Measurements from ENCODE around the gene PDSS2. TPM values are rescaled to one million over a fixed set of nuclear protein-coding genes. Genes with fewer than 3 reads are reported as not detected.

Gene PDSS2
- total and polyA plus RNA-seq, 2 of the 8 experiments (the other 6 are each of a cell fraction or from before 2014, with no cell fraction given) = 10.7 to 16.1 TPM

DNA sequence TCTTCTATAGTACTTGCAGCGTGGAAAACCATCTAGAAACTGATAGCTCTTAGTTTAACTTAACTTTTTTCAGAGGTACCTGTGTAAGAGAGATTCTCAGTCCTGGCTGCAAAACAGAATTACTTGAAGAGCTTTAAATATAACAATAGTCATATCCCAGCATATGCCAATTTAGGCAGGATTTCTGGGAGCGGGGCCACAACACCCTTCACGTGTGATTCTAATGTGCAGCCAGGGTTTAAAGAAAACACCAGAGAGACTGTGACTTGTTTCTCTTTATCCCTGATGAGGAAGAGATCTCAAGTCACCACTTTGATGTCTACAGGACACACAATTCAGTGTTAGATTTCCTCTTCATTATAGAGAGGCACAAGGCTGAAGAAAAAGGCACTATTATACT lies 103.7 kb downstream of the PDSS2 start:
- H2BK20ac ChIP-seq (ENCODE audit: low read length) = no peak overlapping the region
- 92% methylated on average over 3 of the region's 3 CpGs; no CpG with 5 or more reads in 1 of the 2 experiments for WGBS, 2 experiments (ENCODE audit: extremely low coverage in 1 of 2, insufficient coverage in 1 of 2, insufficient read length in 1 of 2, insufficient replicate concordance in 2 of 2, low coverage in 1 of 2, low lambda C conversion rate in 2 of 2, missing lambda C conversion rate in 1 of 2)
- no peak for DNase-seq (ENCODE audit: low read depth in 1 of 2, low spot score in 2 of 2)
- no peak overlapping the region for H3K4ac ChIP-seq (replicated peaks; ENCODE audit: insufficient read length, low read depth, low read length)
- H4K20me1 ChIP-seq (replicated peaks in 1 of 2; ENCODE audit: control insufficient read depth in 1 of 2, insufficient read depth in 2 of 2, low read length in 2 of 2) = peaks cover 0 to 2% of the 10 kb centered on the region in 2 experiments
- H3K23me2 ChIP-seq (ENCODE audit: low read depth, low read length) = no peaks in the 10 kb centered on the region
- FAIRE-seq = no peak
- no peak overlapping the region for H4K8ac ChIP-seq (ENCODE audit: extremely low read depth, insufficient read depth, low read length)
- no peaks in the 10 kb centered on the region for H3K9me3 ChIP-seq (ENCODE audit: insufficient read depth in 2 of 2, low read depth in 1 of 2, low read length in 1 of 2)
- ChIA-PET CTCF (ENCODE audit: partially characterized antibody) (no interaction called here), POLR2A (ENCODE audit: partially characterized antibody) (interaction anchor here (0.9 kb wide), 1 partner anchor 8 kb away, joined by 3 read pairs; no protein-coding TSS in a partner anchor)
- no peak overlapping the region for H3K27ac ChIP-seq (ENCODE audit: low read depth, low read length)
- no peak overlapping the region for H2BK5ac ChIP-seq (ENCODE audit: low read depth, low read length)
- H3K27me3 ChIP-seq (replicated peaks in 1 of 4; ENCODE audit: control insufficient read depth in 3 of 4, extremely low read depth in 1 of 4, insufficient read depth in 3 of 4, low read length in 3 of 4) = no peaks in the 10 kb centered on the region
- H4K5ac ChIP-seq (ENCODE audit: insufficient read length, low read depth, low read length) = no peak overlapping the region
- H2BK15ac ChIP-seq (ENCODE audit: low read length) = no peak overlapping the region
- no peaks in the 10 kb centered on the region for H3K4me1 ChIP-seq (replicated peaks in 1 of 4; ENCODE audit: control insufficient read depth in 3 of 4, insufficient read depth in 4 of 4, low read length in 3 of 4)
- H3K4me2 ChIP-seq (ENCODE audit: insufficient read depth in 1 of 2, low read depth in 2 of 2, low read length in 2 of 2) = no peak overlapping the region
- H3K79me1 ChIP-seq (ENCODE audit: low read depth, low read length) = no peaks in the 10 kb centered on the region
- H3K14ac ChIP-seq (ENCODE audit: insufficient read length) = no peak overlapping the region
- H2AK5ac ChIP-seq (ENCODE audit: low read depth, low read length) = no peak overlapping the region
- no peak overlapping the region for H4K91ac ChIP-seq (replicated peaks; ENCODE audit: insufficient read length, low read length)
- no peak overlapping the region for H3K9ac ChIP-seq (replicated peaks in 1 of 4; ENCODE audit: extremely low read depth in 1 of 4, low read depth in 3 of 4, low read length in 3 of 4)
- no peak overlapping the region for H3K56ac ChIP-seq (replicated peaks; ENCODE audit: insufficient read length, low read depth, low read length)
- H3K23ac ChIP-seq (ENCODE audit: insufficient read length) = no peak overlapping the region
- no peaks in the 10 kb centered on the region for H3K36me3 ChIP-seq (ENCODE audit: control insufficient read depth in 2 of 4, insufficient read depth in 4 of 4, low read length in 3 of 4)
- H2BK120ac ChIP-seq (replicated peaks; ENCODE audit: low read depth, low read length) = no peak overlapping the region
- H2BK12ac ChIP-seq (ENCODE audit: low read depth, low read length) = no peak overlapping the region
- H2AFZ ChIP-seq (ENCODE audit: low read length) = no peak overlapping the region
- no peaks in the 10 kb centered on the region for H3K79me2 ChIP-seq (ENCODE audit: control insufficient read depth in 1 of 2, insufficient read depth in 2 of 2, low read length in 2 of 2)
- H3K4me3 ChIP-seq (ENCODE audit: extremely low read depth in 1 of 4, insufficient read depth in 2 of 4, low read depth in 3 of 4, low read length in 4 of 4) = no peak overlapping the region
- no peak for TF ChIP-seq RXRA (IDR thresholded peaks at IDR 0.05; ENCODE audit: insufficient read depth, low read depth, low read length)
- no peak for TF ChIP-seq POLR2AphosphoS5 (IDR thresholded peaks at IDR 0.05; ENCODE audit: low read depth, low read length)
- TF ChIP-seq, protein P1, sequence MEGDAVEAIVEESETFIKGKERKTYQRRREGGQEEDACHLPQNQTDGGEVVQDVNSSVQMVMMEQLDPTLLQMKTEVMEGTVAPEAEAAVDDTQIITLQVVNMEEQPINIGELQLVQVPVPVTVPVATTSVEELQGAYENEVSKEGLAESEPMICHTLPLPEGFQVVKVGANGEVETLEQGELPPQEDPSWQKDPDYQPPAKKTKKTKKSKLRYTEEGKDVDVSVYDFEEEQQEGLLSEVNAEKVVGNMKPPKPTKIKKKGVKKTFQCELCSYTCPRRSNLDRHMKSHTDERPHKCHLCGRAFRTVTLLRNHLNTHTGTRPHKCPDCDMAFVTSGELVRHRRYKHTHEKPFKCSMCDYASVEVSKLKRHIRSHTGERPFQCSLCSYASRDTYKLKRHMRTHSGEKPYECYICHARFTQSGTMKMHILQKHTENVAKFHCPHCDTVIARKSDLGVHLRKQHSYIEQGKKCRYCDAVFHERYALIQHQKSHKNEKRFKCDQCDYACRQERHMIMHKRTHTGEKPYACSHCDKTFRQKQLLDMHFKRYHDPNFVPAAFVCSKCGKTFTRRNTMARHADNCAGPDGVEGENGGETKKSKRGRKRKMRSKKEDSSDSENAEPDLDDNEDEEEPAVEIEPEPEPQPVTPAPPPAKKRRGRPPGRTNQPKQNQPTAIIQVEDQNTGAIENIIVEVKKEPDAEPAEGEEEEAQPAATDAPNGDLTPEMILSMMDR (IDR thresholded peaks at IDR 0.05; ENCODE audit: control extremely low read depth in 1 of 3, insufficient read depth in 1 of 3, low read depth in 1 of 3, low read length in 3 of 3) = no peak
- H3K18ac ChIP-seq (ENCODE audit: extremely low read depth, low read length) = no peak overlapping the region
